ENCODE results near the gene NRAS. TPM values are rescaled to one million over a fixed set of nuclear protein-coding genes. Genes with fewer than 3 reads are reported as not detected.
A peak's percentile ranks its signal among the peaks of the same experiment; 100 is the strongest.

Gene NRAS
- total RNA-seq = 10 to 100 TPM; 49.1 to 49.9 TPM

- ChIA-PET CTCF (interaction anchor here (1.0 to 1.5 kb wide), 4 partner anchors 16 to 369 kb away, joined by 3 to 4 read pairs (median 4); no protein-coding TSS in a partner anchor), POLR2A (interaction anchor here (0.6 to 3.9 kb wide), 12 partner anchors 9 to 136 kb away, joined by 3 to 29 read pairs (median 4); partner anchors contain the start of genes AMPD1, CSDE1 and SIKE1)
- DNase-seq (peak; percentile 97), ATAC-seq (peak; percentile 94)
- Mint-ChIP-seq H3K36me3 (ENCODE audit: low read depth) (peaks cover 67% of the 10 kb centered on the region), H3K4me3 (peak within 1 kb of the TSS; percentile 98), H3K4me1 (ENCODE audit: low read depth) (peaks cover 27% of the 10 kb centered on the region), H3K27me3 (no peaks in the 10 kb centered on the region), H3K27ac (peak within 1 kb of the TSS; percentile 99), H3K9me3 (no peaks in the 10 kb centered on the region)
- TF ChIP-seq, protein P1, sequence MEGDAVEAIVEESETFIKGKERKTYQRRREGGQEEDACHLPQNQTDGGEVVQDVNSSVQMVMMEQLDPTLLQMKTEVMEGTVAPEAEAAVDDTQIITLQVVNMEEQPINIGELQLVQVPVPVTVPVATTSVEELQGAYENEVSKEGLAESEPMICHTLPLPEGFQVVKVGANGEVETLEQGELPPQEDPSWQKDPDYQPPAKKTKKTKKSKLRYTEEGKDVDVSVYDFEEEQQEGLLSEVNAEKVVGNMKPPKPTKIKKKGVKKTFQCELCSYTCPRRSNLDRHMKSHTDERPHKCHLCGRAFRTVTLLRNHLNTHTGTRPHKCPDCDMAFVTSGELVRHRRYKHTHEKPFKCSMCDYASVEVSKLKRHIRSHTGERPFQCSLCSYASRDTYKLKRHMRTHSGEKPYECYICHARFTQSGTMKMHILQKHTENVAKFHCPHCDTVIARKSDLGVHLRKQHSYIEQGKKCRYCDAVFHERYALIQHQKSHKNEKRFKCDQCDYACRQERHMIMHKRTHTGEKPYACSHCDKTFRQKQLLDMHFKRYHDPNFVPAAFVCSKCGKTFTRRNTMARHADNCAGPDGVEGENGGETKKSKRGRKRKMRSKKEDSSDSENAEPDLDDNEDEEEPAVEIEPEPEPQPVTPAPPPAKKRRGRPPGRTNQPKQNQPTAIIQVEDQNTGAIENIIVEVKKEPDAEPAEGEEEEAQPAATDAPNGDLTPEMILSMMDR (IDR thresholded peaks at IDR 0.05) = no peak
- intact Hi-C loops (cut with micrococcal nuclease) = loop anchor here (1.0 to 5.0 kb wide), 2 partner anchors 41 to 135 kb away; partner anchors contain the start of genes BCAS2 and CSDE1
Measured at GRCh38 chr1:114716304-114717170, at the start of gene NRAS. NRAS (minus strand) TSS chr1:114716771; CDS start chr1:114716160, 611 bp downstream.

GRCh38 chr1:114764689-114765088 is 48.1 kb upstream of the NRAS start:
- no peak overlapping the region for H3K4me3 Mint-ChIP-seq
- H3K36me3 Mint-ChIP-seq (ENCODE audit: low read depth) = peaks cover 2% of the 10 kb centered on the region
- no peaks in the 10 kb centered on the region for H3K4me1 Mint-ChIP-seq (ENCODE audit: low read depth)
- ChIA-PET CTCF (no interaction called here), POLR2A (no interaction called here)
- DNase-seq (no peak), ATAC-seq (no peak)
- intact Hi-C loops (cut with micrococcal nuclease) = no loop called here
- peaks cover 8% of the 10 kb centered on the region for H3K9me3 Mint-ChIP-seq
- no peaks in the 10 kb centered on the region for H3K27me3 Mint-ChIP-seq
- TF ChIP-seq, protein P1 (IDR thresholded peaks at IDR 0.05) = peak; percentile 21
- H3K27ac Mint-ChIP-seq = no peak overlapping the region

GRCh38 chr1:114758256-114758832 is 41.8 kb upstream of the NRAS start:
- Mint-ChIP-seq H3K27me3 (no peaks in the 10 kb centered on the region), H3K36me3 (ENCODE audit: low read depth) (peaks cover 30% of the 10 kb centered on the region), H3K4me1 (ENCODE audit: low read depth) (peaks cover 40% of the 10 kb centered on the region), H3K4me3 (peak overlapping the region; percentile 90), H3K9me3 (peaks cover 7% of the 10 kb centered on the region), H3K27ac (peak overlapping the region; percentile 100)
- TF ChIP-seq, protein P1 (IDR thresholded peaks at IDR 0.05) = no peak
- ATAC-seq (no peak), DNase-seq (no peak)
- ChIA-PET POLR2A (interaction anchor here (1.1 to 3.5 kb wide), 7 partner anchors 9 to 89 kb away, joined by 3 to 29 read pairs (median 7); partner anchors contain the start of genes DENND2C, NRAS and SIKE1), CTCF (no interaction called here)
- intact Hi-C loops (cut with micrococcal nuclease) = loop anchor here (5.0 kb wide), 1 partner anchor 41 kb away; the partner anchor contains the start of gene NRAS

DNA sequence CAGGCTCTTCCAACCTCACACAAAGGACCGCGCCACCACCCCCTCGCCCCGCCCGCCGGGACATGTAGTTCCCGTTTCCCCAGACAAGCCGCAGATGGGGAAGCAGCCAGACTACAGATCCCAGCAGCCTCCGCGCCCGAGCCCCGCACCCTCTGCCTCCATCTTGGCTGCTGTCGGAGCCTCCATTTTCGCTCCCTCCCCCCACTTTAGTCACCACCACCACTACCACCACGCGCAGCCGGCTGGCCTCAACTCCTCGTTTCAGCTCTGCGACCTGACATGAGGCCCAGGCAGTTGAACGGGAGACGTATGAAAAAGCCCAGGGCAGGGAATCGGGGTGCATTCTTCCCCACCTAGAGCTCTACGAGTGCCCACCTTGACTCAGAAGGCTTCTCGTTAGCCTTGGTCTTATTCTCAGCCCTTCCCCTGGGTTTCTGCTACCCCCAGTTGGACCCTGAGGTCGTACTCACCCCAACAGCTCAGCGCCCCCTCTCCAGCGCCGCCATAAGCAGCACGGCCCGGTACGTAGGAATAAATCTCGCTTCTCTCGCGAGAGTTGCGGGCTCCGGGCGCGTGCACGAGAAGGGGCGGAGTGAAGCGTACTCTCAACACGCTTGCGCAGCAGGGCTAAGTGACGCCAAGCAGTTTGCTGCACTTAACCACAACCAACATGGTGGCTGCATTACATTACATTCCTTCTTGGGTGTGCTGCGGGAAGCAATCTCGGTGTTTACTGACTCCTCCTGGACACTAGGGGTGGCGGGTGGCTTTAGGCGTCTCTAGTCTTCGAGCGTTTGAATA is 41.1 kb upstream of the NRAS start, which contains the start of gene CSDE1:
TSS of gene CSDE1 (minus strand) at position 530 of the 801 bp plus-strand sequence. CDS start 18,094 bp downstream, outside the sequence.
- Mint-ChIP-seq H3K4me1 (ENCODE audit: low read depth) (peaks cover 45% of the 10 kb centered on the region), H3K4me3 (peak within 1 kb of the TSS; percentile 90), H3K36me3 (ENCODE audit: low read depth) (peaks cover 31% of the 10 kb centered on the region), H3K27ac (peak within 1 kb of the TSS; percentile 100), H3K27me3 (no peaks in the 10 kb centered on the region), H3K9me3 (peaks cover under 1% of the 10 kb centered on the region)
- TF ChIP-seq, protein P1 (IDR thresholded peaks at IDR 0.05) = peak; percentile 31
- DNase-seq = peak; percentile 98
- peak; percentile 87 for ATAC-seq
- ChIA-PET CTCF (no interaction called here), POLR2A (interaction anchor here (0.9 to 3.5 kb wide), 12 partner anchors 8 to 88 kb away, joined by 3 to 29 read pairs (median 6); partner anchors contain the start of genes DENND2C, NRAS and SIKE1)
- intact Hi-C loops (cut with micrococcal nuclease) = loop anchor here (2.0 to 5.0 kb wide), 2 partner anchors 23 to 40 kb away; partner anchors contain the start of genes NRAS and SIKE1

Data from activated CD8-positive, alpha-beta T cell treated with anti-CD3 and anti-CD28 coated beads for 36 hours (primary cell).